ENCODE results near the gene RNASE12.

DNA sequence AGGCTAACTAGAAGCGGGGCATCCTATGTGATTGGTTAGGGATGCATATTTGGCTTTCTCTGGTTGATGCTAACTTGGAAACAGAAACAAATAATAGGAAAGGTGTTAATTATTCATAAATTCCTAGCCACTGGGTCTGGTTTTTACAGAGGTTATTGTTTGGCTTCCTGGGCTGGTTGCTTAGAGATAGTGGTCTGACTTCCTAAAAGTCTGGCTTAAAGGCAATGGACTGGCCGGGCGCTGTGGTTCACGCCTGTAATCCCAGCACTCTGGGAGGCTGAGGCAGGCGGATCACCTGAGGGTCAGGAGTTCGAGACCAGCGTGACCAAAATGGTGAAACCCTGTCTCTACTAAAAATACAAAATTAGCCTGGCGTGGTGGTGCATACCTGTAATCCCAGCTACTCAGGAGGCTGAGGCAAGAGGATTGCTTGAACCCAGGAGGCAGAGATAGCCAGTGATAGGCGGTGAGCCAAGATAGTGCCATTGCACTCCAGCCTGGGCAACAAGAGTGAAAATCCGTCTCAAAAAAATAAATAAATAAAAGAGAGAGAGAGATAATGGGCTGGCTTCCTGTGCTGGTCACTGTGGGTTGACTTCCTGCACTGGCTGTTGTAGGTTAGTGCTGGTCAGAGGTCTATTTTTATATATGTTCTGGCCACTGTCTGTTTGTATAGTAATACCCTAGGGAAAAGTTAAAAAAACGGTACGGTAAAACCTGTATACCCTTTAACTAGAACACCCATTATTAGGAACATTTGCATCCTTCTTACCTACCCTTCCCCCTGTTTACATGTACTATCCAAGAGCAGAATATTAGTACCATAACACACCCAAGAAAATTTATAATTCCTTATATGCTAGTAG lies 26.2 kb upstream of the RNASE12 start:
- TF ChIP-seq, protein P1, sequence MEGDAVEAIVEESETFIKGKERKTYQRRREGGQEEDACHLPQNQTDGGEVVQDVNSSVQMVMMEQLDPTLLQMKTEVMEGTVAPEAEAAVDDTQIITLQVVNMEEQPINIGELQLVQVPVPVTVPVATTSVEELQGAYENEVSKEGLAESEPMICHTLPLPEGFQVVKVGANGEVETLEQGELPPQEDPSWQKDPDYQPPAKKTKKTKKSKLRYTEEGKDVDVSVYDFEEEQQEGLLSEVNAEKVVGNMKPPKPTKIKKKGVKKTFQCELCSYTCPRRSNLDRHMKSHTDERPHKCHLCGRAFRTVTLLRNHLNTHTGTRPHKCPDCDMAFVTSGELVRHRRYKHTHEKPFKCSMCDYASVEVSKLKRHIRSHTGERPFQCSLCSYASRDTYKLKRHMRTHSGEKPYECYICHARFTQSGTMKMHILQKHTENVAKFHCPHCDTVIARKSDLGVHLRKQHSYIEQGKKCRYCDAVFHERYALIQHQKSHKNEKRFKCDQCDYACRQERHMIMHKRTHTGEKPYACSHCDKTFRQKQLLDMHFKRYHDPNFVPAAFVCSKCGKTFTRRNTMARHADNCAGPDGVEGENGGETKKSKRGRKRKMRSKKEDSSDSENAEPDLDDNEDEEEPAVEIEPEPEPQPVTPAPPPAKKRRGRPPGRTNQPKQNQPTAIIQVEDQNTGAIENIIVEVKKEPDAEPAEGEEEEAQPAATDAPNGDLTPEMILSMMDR (IDR thresholded peaks at IDR 0.05) = no peak
- TF ChIP-seq POLR2A (IDR thresholded peaks at IDR 0.05) (no peak), POLR2AphosphoS5 (IDR thresholded peaks at IDR 0.05) (no peak)
